HEK293T (cell line): ENCODE data around the gene TEX26.

ENCODE experiments used
- ARNT ChIP-seq: fragments of 450-650 bp; IDR thresholded peaks from 2 replicates; pipeline ENCODE4 v1.6.1; 2017; ENCODE audit warnings: mild to moderate bottlenecking
- BHLHE40 ChIP-seq: fragments of 450-650 bp; IDR thresholded peaks from 2 replicates; pipeline ENCODE4 v1.6.1; 2016; ENCODE audit warnings: mild to moderate bottlenecking, moderate library complexity, borderline replicate concordance
- CTBP1 ChIP-seq: fragments of 450-650 bp; IDR thresholded peaks from 2 replicates; pipeline ENCODE4 v1.6.1; 2016; ENCODE audit warnings: borderline replicate concordance
- ELF4 ChIP-seq: fragments of 450-650 bp; IDR thresholded peaks from 2 replicates; pipeline ENCODE4 v1.6.1; 2017; ENCODE audit warnings: antibody characterized with exemption
- FOXA1 ChIP-seq: fragments of 450-650 bp; IDR thresholded peaks from 2 replicates; pipeline ENCODE4 v1.6.1; 2016; ENCODE audit warnings: mild to moderate bottlenecking
- FOXM1 ChIP-seq: fragments of 450-650 bp; IDR thresholded peaks from 2 replicates; pipeline ENCODE4 v1.6.1; 2017; ENCODE audit warnings: mild to moderate bottlenecking, borderline replicate concordance
- LEF1 ChIP-seq: fragments of 450-650 bp; IDR thresholded peaks from 2 replicates; pipeline ENCODE4 v1.6.1; 2017; ENCODE audit warnings: mild to moderate bottlenecking, borderline replicate concordance
- NFRKB ChIP-seq: fragments of 450-650 bp; IDR thresholded peaks from 2 replicates; pipeline ENCODE4 v1.6.1; 2016; ENCODE audit warnings: mild to moderate bottlenecking, moderate library complexity
- PKNOX1 ChIP-seq: fragments of 450-650 bp; IDR thresholded peaks from 2 replicates; pipeline ENCODE4 v1.6.1; 2016
- SP1 ChIP-seq: fragments of 450-650 bp; IDR thresholded peaks from 2 replicates; pipeline ENCODE4 v1.6.1; 2017
- TARDBP ChIP-seq: fragments of 450-650 bp; IDR thresholded peaks from 2 replicates; pipeline ENCODE4 v1.6.1; 2016
- ZNF384 ChIP-seq: fragments of 450-650 bp; IDR thresholded peaks from 2 replicates; pipeline ENCODE4 v1.6.1; 2016

GRCh38 chr13:30892966-30893365 is 39.5 kb upstream of the TEX26 start:
- TF ChIP-seq NFRKB = no peak
- TF ChIP-seq PKNOX1 = peak; percentile 97
- no peak for TF ChIP-seq SP1
- no peak for TF ChIP-seq ZNF384
- TF ChIP-seq BHLHE40 = no peak
- no peak for TF ChIP-seq FOXM1
- TF ChIP-seq ELF4 = no peak
- no peak for TF ChIP-seq ARNT
- TF ChIP-seq TARDBP = no peak
- TF ChIP-seq FOXA1 = no peak
- no peak for TF ChIP-seq CTBP1
- TF ChIP-seq LEF1 = no peak
